Activated CD4-positive, alpha-beta T cell treated with anti-CD3 and anti-CD28 coated beads, Interleukin-2, amount 50 U/mL, for 16 hours (primary cell): ENCODE measurements around the gene UMAD1.
A peak's percentile ranks its signal among the peaks of the same experiment; 100 is the strongest.

Source experiments
- DNase-seq: peaks from one replicate; pipeline ENCODE4 v3.0.0-alpha.2; 2020

The UMAD1 gene

GRCh38 chr7:7640221-7641128 is at the start of gene UMAD1:
UMAD1 (plus strand) TSS chr7:7640752; CDS start chr7:7673372, 32,620 bp downstream.
- DNase-seq, result peak; percentile 99

GRCh38 chr7:7595451-7595850 is 45.1 kb upstream of the UMAD1 start:
- DNase-seq, result peak; percentile 16

- DNase-seq, result peak; percentile 30
These were observed 44.4 kb upstream of the UMAD1 start for GRCh38 chr7:7596176-7596575.

- no peak for DNase-seq
These were observed 33.5 kb upstream of the UMAD1 start for GRCh38 chr7:7607010-7607409.

GRCh38 chr7:7609330-7609729 is 31.2 kb upstream of the UMAD1 start:
- DNase-seq, result no peak

GRCh38 chr7:7612519-7612918 is 28.0 kb upstream of the UMAD1 start:
- no peak for DNase-seq

GRCh38 chr7:7613210-7613609 is 27.3 kb upstream of the UMAD1 start:
- no peak for DNase-seq

- no peak for DNase-seq
These were observed 26.4 kb upstream of the UMAD1 start for GRCh38 chr7:7614018-7614741.

- DNase-seq, result no peak
These were observed 23.0 kb upstream of the UMAD1 start for GRCh38 chr7:7617550-7617949.

- DNase-seq, result no peak
These were observed 22.1 kb upstream of the UMAD1 start for GRCh38 chr7:7618410-7618809.

- no peak for DNase-seq
These were observed 20.3 kb upstream of the UMAD1 start for GRCh38 chr7:7620236-7620635.

- no peak for DNase-seq
These were observed 19.8 kb upstream of the UMAD1 start for GRCh38 chr7:7620644-7621210.

- DNase-seq, result no peak
These were observed 12.1 kb upstream of the UMAD1 start for GRCh38 chr7:7628476-7628875.

- DNase-seq, result no peak
These were observed 9.8 kb upstream of the UMAD1 start for GRCh38 chr7:7630626-7631329.

GRCh38 chr7:7639421-7639820 is 1.1 kb upstream of the UMAD1 start:
- no peak for DNase-seq

GRCh38 chr7:7639847-7640220 is 718 bp upstream of the UMAD1 start:
- peak; percentile 65 for DNase-seq

GRCh38 chr7:7641129-7641663 is 644 bp downstream of the UMAD1 start:
- no peak for DNase-seq

- no peak for DNase-seq
These were observed 1.5 kb downstream of the UMAD1 start for GRCh38 chr7:7642081-7642480.

GRCh38 chr7:7647495-7648036 is 7.0 kb downstream of the UMAD1 start:
- no peak for DNase-seq

GRCh38 chr7:7650682-7651206 is 10.2 kb downstream of the UMAD1 start:
- no peak for DNase-seq

- DNase-seq, result no peak
These were observed 10.9 kb downstream of the UMAD1 start for GRCh38 chr7:7651479-7651878.

- no peak for DNase-seq
These were observed 12.4 kb downstream of the UMAD1 start for GRCh38 chr7:7652798-7653540.
